Measurements from ENCODE around the gene ABCC4. TPM values are rescaled to one million over a fixed set of nuclear protein-coding genes. Genes with fewer than 3 reads are reported as not detected.
A peak's percentile ranks its signal among the peaks of the same experiment; 100 is the strongest.

ABCC4 gene
- total and polyA plus RNA-seq, 2 donors (not counting 1 experiment from before 2014, with no cell fraction given) = 35.2 to 98.8 TPM

GRCh38 chr13:95298971-95299621, 2.2 kb downstream of the ABCC4 start:
- Histone ChIP-seq H3K79me2 (ENCODE audit: control insufficient read depth, insufficient read depth, low read length) (peaks cover 52% of the 10 kb centered on the region), H4K20me1 (ENCODE audit: control insufficient read depth, extremely low read depth, insufficient read depth, low read length) (no peaks in the 10 kb centered on the region), H3K9me3 (ENCODE audit: control insufficient read depth, insufficient read depth, low read depth, low read length) (no peaks in the 10 kb centered on the region), H3K4me1 (ENCODE audit: control insufficient read depth, extremely low read depth, insufficient read depth, low read length) (peaks cover 2% of the 10 kb centered on the region), H3K27ac (ENCODE audit: insufficient read depth, low read length) (peak overlapping the region; percentile 85), H3K4me2 (ENCODE audit: extremely low read depth, insufficient read depth, low read length) (no peak overlapping the region), H3K36me3 (ENCODE audit: control insufficient read depth, insufficient read depth, low read length) (peaks cover 2% of the 10 kb centered on the region), H3K4me3 (replicated peaks in 1 of 4; ENCODE audit: control extremely low read depth in 1 of 4, insufficient read depth in 1 of 4, low read depth in 3 of 4, low read length in 4 of 4) (peak overlapping the region in 1 of 4 experiments; percentile 81), H3K9ac (ENCODE audit: insufficient read depth, low read length) (no peak overlapping the region), H2AFZ (ENCODE audit: low read length) (no peak overlapping the region), H3K27me3 (ENCODE audit: control insufficient read depth, insufficient read depth, low read length) (no peaks in the 10 kb centered on the region)
- DNase-seq (ENCODE audit: low read depth in 2 of 2) = peak; percentile 82 to 94
- TF ChIP-seq EZH2 (IDR thresholded peaks at IDR 0.05; ENCODE audit: low read length, missing control alignments) (no peak), CTCF (conservative IDR thresholded peaks at IDR 0.05 in 1 of 2, IDR thresholded peaks at IDR 0.05 in 1 of 2; ENCODE audit: low read depth in 1 of 2, low read length in 2 of 2) (no peak)

GRCh38 chr13:95298169-95298965, 2.9 kb downstream of the ABCC4 start:
- no peaks in the 10 kb centered on the region for H4K20me1 ChIP-seq (ENCODE audit: control insufficient read depth, extremely low read depth, insufficient read depth, low read length)
- peaks cover 2% of the 10 kb centered on the region for H3K36me3 ChIP-seq (ENCODE audit: control insufficient read depth, insufficient read depth, low read length)
- no peaks in the 10 kb centered on the region for H3K9me3 ChIP-seq (ENCODE audit: control insufficient read depth, insufficient read depth, low read depth, low read length)
- TF ChIP-seq CTCF (conservative IDR thresholded peaks at IDR 0.05 in 1 of 2, IDR thresholded peaks at IDR 0.05 in 1 of 2; ENCODE audit: low read depth in 1 of 2, low read length in 2 of 2) = no peak
- H2AFZ ChIP-seq (ENCODE audit: low read length) = no peak overlapping the region
- H3K27ac ChIP-seq (ENCODE audit: insufficient read depth, low read length) = no peak overlapping the region
- peaks cover 55% of the 10 kb centered on the region for H3K79me2 ChIP-seq (ENCODE audit: control insufficient read depth, insufficient read depth, low read length)
- DNase-seq (ENCODE audit: low read depth in 2 of 2) = no peak
- H3K27me3 ChIP-seq (ENCODE audit: control insufficient read depth, insufficient read depth, low read length) = no peaks in the 10 kb centered on the region
- H3K4me2 ChIP-seq (ENCODE audit: extremely low read depth, insufficient read depth, low read length) = peak overlapping the region; percentile 18
- no peak overlapping the region for H3K9ac ChIP-seq (ENCODE audit: insufficient read depth, low read length)
- H3K4me3 ChIP-seq (replicated peaks in 1 of 4; ENCODE audit: control extremely low read depth in 1 of 4, insufficient read depth in 1 of 4, low read depth in 3 of 4, low read length in 4 of 4) = no peak overlapping the region
- peaks cover 2% of the 10 kb centered on the region for H3K4me1 ChIP-seq (ENCODE audit: control insufficient read depth, extremely low read depth, insufficient read depth, low read length)

- H3K4me2 ChIP-seq (ENCODE audit: extremely low read depth, insufficient read depth, low read length) = no peak overlapping the region
- peaks cover 2% of the 10 kb centered on the region for H3K36me3 ChIP-seq (ENCODE audit: control insufficient read depth, insufficient read depth, low read length)
- H3K9ac ChIP-seq (ENCODE audit: insufficient read depth, low read length) = no peak overlapping the region
- no peaks in the 10 kb centered on the region for H3K27me3 ChIP-seq (ENCODE audit: control insufficient read depth, insufficient read depth, low read length)
- H4K20me1 ChIP-seq (ENCODE audit: control insufficient read depth, extremely low read depth, insufficient read depth, low read length) = no peaks in the 10 kb centered on the region
- H3K27ac ChIP-seq (ENCODE audit: insufficient read depth, low read length) = no peak overlapping the region
- no peak for DNase-seq (ENCODE audit: low read depth in 2 of 2)
- H3K79me2 ChIP-seq (ENCODE audit: control insufficient read depth, insufficient read depth, low read length) = peaks cover 69% of the 10 kb centered on the region
- TF ChIP-seq EZH2 (IDR thresholded peaks at IDR 0.05; ENCODE audit: low read length, missing control alignments) (no peak), CTCF (conservative IDR thresholded peaks at IDR 0.05 in 1 of 2, IDR thresholded peaks at IDR 0.05 in 1 of 2; ENCODE audit: low read depth in 1 of 2, low read length in 2 of 2) (peak; percentile 45 to 52)
- H2AFZ ChIP-seq (ENCODE audit: low read length) = no peak overlapping the region
- H3K4me3 ChIP-seq (replicated peaks in 1 of 4; ENCODE audit: control extremely low read depth in 1 of 4, insufficient read depth in 1 of 4, low read depth in 3 of 4, low read length in 4 of 4) = no peak overlapping the region
- H3K9me3 ChIP-seq (ENCODE audit: control insufficient read depth, insufficient read depth, low read depth, low read length) = no peaks in the 10 kb centered on the region
- H3K4me1 ChIP-seq (ENCODE audit: control insufficient read depth, extremely low read depth, insufficient read depth, low read length) = peaks cover 2% of the 10 kb centered on the region
Measured at GRCh38 chr13:95296326-95296925, 4.8 kb downstream of the ABCC4 start.
